NCI-H2196 (cell line): ENCODE data around the gene ZBTB44.
"Not testable (repeated sequence)": the region's sequence is repeated elsewhere in the genome, so short reads cannot be mapped to it uniquely, and the experiment has no call there.

ENCODE experiments used
- DNase-seq: peaks from one replicate; lab custom pipeline; 2025; ENCODE audit not compliant: unreplicated experiment; lab: John Stamatoyannopoulos, UW

ZBTB44 gene

DNA sequence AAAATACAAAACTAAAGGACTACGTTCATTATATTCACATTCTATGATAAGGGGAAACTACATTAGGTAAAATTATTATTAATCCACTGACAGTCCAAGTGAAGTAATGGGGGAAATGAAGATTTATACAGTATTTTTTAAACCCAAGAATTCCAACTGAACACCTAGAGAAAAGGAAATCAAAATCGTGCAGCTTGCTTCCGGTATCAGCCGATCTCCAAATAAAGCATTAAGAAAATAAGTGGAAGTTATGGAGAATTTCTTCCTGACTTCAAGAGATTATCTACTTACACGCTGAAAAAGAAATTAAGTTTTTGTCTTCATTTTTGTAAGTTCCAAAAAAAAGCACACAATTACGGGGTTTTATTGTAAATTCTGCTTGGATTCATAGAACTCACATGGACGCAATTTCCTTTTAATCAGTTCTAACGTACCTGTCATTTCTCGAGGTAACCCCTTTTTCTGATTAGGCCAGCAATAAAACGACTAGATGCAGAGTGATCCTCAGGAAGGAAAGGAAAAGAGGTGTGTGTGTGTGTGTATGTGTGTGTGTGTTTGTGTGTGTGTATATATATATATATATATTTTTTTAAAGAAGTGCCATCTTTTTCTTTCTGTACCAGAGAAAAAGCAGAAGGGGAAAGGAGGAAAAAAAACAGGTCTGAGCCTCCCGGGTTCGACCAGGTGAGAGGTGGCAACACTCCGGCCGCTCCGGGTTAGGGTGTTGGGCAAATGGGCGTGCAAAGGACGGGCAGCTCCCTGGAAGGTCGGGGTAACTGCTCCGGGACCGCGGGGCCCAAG lies 1.1 kb downstream of the ZBTB44 start:
- DNase-seq, result no peak

DNA sequence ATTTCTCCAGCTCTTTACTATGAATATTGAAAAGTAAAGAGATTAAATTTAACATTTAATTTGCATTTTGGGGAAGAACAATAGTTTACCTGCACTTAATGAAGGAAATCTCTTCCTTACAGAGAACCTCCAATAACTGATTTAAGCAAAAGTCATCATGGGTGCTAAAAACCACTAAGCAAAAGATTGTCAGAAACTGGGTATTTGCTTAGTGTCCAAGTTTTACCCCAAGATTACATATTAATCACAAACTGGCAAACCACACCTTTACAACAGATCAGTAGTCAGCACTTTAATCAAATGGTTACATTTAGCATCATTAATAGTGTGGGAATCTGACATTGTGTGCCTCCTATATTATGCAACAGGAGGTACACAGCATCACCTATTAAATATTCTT lies 2.7 kb downstream of the ZBTB44 start:
- no peak for DNase-seq

DNA sequence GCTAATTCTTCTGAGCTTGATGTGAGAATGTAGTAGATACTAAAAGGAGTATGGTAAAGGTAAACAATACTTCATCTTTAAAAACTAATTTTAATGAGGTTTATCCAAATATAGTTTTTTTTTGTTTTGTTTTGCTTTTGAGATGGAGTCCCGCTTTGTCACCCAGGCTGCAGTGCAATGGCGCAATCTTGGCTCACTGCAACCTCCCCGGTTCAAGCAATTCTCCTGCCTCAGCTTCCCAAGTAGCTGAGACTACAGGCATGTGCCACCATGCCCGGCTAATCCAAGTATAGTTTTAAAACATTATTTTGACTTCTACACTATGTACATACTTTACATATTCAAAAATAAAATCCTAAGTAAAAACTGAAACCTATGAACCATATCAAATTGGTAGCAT lies 4.1 kb downstream of the ZBTB44 start:
- no peak for DNase-seq

DNA sequence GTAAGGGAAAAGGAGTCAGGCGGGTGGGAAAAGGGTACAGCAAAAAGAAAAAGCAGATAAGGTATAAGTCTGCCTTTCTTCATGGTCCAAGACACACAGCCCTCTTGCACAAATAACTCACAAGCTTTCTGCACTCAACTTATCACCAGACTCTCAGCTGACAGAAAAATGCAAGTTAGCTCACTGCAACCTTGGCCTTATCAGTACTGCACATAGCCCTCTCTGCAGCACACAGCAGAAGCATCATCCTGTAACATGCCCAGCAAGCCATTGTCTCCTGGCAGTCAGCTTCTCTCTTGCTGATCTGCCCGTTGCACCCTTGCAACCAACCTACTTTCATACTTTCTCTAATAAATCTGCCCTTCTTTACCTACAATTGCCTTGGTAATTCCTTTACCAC lies 5.8 kb downstream of the ZBTB44 start:
- DNase-seq, result no peak

DNA sequence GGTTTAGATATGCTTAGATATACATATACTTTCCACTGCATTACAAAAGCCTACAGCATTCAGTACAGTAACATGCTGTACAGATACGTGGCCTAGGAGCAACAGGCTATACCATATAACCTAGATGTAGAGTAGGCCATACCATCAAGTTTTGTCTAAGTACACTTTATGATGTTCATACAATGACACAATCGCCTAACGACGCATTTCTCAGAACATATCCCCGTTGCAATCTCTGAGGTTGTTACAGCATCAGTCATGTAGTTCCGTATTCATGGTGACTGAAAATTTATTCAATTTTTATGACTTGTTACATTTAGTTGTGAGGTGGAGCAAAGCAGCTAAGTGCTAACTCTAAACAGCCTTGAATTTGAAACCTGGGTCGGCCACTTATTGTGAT lies 6.7 kb downstream of the ZBTB44 start:
- no peak for DNase-seq

DNA sequence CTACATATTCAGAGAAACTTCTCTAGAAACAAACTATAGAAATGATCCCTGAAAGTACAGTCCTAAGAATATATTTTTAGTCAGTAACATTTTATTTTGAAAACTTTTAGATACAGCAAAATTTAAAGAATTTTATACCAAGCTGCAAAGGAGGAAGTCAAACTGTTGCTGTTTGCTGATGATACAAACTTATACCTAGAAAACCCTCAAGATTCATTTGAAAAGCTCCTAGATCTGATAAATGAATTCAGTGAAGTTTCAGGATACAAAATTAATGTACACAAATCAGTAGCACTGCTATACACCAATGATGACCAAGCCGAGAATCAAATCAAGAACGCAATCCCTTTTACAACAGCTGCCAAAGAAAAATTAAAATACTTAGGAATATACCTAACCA lies 10.1 kb downstream of the ZBTB44 start:
- DNase-seq, result no peak

DNA sequence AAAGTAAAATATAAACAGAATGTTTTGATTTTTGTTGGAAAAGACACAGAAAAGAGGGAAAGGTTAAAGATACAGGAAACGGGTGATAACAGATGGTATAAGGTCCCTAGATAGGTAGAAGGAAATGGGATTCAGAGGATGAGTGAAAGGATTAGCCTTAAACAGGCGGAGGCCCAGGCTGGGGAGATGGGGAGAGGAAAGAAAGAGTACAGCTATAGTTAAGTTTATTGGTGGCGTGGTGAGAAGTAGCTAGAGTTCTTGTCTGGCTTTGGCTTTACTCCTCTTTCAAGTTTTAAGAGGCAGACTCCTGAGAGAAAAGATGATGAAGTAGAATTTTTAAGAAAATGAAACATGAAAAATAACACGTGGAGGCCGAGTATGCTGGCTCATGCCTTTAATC lies 13.7 kb downstream of the ZBTB44 start:
- no peak for DNase-seq

DNA sequence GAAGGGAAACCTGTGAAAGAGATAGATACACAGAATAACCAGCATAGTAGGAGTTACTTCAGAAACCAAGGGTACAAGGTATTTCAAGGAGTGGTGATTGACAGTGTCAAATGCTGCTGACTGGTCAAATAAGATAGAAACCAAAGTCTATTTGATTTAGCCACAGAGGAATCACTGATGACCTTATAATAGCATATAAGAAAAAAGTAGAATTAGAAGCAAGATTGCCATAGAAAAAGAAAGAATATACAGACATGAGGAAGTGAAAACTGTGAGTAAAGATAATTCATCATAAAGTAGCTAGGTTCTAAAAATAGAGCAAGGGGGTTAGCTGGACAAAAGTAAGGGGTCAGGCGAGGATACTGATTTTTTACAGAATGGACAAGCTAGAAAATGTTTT lies 14.2 kb downstream of the ZBTB44 start:
- DNase-seq, result no peak

DNA sequence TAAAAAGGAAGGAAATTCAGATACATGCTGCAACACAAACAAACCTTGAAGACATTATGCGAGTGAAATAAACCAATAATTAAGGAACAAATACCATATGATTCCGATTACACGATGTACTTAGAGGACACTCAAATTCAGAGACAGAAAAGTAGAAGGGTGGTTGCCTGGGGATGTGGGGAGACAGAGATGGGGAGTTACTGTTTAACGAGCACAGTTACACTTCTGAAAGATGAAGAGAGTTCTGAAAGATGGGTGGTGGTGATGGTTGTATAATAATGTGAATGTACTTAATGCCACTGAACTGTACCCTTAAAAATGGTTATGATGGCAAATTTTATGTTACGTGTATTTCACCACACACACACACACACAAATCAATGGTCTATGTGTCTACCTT lies 14.7 kb downstream of the ZBTB44 start:
- no peak for DNase-seq

DNA sequence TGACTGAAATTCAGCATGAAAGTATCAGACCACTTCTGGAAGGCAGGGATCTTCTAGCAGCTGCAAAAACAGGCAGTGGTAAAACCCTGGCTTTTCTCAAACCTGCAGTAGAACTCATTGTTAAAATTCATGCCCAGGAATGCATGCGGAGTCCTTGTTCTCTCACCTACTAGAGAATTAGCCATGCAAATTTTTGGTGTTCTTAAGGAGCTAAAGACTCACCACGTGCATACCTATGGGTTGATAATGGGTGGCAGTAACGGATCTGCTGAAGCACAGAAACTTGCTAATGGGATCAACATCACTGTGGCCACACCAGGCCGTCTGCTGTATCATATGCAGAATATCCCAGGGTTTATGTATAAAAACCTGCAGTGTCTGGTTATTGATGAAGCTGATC lies 19.1 kb downstream of the ZBTB44 start:
- DNase-seq, result no peak

DNA sequence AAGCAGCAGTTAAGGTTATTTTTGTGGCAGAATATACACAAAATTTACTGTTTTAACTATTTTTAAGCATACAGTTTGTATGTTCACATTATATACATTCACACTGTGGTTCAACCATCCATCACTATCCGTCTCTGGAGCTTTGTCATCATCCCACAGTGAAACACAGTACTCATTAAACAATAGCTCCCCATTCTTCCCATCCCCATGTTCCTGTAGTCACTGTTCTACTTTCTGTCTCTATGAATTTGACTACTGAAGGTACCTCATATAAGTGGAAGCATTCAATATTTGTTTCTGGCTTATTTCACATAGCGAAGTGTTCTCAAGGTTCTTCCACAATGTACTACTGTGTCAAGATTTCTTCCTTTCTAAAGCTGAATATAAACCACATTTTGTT lies 32.6 kb downstream of the ZBTB44 start:
- DNase-seq, result no peak

DNA sequence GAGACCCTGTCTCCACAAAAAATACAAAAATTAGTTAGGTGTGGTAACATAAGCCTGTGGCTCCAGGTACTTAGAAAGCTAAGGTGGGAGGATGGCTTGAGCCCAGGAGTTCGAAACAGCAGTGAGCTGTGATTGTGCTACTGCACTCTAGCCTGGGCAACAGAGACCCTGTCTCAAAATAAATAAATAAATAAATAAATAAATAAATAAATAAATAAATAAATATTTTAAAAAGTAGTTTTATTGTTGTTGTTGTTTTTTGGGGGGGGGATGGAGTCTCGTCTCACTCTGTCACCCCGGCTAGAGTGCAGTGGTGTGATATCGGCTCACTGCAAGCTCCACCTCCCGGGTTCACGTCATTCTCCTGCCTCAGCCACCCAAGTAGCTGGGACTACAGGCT lies 33.4 kb downstream of the ZBTB44 start:
- not testable (repeated sequence) for DNase-seq

DNA sequence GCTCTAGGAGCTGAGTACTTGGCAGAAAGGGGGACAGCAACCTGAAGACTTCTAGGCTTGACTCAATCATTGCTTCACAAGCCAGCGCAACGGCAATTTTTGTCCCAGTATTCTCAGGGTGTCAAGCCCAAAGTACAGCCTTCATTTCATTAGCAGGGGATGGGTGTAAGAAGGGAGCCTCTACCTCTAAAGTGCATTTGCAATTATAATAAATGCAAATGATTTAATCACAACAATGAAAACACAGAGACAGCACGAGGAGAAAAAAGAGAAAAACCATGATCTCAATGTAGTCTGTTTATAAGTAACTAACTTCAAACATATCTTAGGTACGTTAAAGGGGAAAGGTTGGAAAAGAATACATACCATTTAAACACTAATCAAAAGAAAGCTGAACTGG lies 34.7 kb downstream of the ZBTB44 start:
- DNase-seq, result no peak

DNA sequence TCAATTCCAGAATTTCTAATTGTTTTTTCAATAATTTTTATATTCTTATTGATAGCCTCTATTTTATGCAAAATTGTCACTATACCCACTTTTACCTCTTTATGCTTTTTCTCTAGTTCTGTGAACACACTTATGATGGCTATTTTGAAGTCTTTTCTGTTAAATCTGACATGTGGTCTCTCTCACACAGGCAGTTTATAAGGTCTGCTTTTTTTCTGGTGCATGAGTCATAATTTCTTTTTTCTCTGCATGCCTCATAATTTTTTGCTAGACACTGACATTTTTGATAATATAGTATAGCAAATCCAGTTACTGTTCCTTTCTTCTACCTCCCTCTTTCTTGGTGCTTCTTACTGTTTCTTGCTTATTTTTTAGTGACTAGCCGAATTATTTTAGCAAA lies 36.0 kb downstream of the ZBTB44 start:
- DNase-seq, result no peak

DNA sequence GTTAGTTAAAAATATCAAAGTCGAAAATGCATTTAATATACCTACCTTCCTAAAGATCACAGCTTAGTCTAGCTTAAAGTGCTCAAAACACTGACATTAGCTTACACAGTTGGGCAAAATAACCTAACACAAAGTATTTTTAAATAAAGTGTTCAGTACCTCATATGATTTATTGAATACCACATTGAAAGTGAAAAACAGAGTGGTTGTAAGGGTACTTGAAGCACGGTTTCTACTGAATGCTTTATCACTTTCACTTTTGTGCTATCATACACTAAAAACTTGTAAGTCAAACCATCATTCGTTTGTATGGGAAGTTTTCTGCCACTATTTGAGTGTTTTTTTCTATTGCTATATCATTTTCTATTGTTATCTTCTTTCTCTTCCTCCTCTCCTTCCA lies 36.6 kb downstream of the ZBTB44 start:
- no peak for DNase-seq

DNA sequence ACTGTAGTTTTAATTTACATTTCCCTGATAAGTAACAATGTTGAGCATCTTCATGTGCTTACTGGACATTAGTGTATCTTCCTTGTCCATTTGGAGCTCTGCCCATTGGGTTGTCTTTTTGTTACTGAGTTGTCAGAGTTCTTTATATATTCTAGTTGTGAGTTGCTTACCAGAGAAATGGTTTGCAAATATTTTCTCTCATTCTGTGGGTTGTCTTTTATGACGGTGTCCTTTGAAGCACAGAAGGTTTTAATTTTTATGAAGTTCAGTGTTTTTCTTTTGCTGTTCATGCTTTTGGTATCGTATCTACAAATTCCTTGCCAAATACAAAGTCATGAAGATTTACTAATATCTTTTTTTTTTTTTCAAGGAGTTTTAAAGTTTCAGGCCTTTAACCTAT lies 42.4 kb downstream of the ZBTB44 start:
- DNase-seq, result no peak

DNA sequence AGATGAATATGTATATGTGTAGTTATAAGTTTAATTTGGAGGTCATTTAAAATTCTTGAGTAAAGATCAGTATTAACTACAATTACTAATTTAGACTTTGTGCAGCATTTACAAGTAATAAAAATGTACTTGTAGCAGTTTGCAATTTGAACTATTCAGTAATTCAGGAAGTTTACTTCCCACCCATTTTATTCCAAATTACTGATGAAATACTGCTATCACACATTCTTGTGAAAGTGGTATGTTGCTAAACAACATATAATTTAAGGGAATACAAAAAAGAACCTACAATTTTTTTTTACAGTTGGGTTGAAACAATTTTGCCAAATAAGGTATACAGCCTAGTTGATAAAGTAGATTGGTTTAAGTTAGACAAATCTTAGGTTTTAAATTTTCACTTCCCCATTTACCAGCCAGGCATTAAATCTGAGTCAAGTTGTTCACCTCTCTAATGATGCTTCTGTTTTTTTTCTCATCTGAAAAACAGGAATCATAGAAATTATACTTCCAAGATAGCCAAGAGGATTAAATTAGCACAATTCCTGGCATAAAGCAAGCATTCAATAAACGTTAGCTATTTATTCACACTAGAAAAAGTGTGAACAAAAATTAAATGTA lies 45.3 kb downstream of the ZBTB44 start:
- no peak for DNase-seq

DNA sequence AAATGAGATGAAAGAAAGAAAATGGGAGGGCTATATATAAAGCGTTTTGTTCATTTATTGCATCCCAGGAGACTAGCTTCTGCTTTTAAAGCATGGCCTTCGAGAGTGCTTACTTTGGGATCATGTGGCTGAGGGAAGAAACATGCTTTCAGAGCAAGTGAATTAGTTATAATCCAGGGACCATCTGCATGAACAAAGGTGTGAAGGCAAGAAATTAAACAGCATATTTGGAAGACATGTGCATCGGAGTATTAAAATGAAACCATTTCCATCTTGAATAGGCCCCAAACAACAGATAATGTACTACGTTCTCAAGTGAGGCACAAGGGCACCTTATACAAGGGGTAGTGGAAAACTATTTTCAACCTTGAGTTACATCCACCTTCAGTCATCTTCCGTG lies 51.4 kb downstream of the ZBTB44 start:
- no peak for DNase-seq

DNA sequence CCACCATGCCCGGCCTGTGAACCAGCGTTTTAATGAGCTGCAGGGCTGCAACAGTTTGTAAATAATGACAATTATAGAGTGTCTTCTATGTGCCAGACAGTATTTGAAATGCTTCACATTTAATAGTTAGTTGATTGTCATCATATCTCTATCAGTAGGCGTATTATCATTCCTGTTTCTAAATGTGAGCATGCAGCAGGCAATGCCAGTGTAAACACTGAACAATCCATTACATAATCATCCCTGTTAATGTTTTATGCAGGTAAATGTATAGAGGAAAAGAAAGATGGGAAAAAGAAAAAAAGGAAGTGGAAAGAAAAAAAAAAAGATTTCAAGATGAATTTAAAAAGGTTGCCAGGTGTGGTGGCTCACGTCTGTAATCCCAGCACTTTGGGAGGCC lies 52.3 kb downstream of the ZBTB44 start:
- no peak for DNase-seq

DNA sequence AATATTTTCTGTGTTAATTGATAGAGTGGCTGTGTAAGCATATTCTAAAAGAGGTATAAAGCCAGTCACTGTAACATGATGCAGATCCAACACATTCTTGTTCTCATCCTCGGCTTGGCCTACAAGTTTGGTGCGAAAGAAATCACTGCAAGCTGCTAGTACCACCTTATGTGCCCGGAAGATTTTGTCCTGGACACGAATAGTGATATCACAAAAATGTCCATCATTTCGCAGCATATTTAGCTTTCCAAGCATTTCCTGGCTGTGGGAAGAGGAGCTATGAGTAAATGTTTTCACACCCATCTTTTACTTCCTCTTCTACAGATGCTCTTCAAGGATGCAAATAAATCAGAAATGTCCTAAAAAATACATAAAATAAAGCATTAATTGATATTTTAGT lies 53.1 kb downstream of the ZBTB44 start:
- DNase-seq, result no peak

DNA sequence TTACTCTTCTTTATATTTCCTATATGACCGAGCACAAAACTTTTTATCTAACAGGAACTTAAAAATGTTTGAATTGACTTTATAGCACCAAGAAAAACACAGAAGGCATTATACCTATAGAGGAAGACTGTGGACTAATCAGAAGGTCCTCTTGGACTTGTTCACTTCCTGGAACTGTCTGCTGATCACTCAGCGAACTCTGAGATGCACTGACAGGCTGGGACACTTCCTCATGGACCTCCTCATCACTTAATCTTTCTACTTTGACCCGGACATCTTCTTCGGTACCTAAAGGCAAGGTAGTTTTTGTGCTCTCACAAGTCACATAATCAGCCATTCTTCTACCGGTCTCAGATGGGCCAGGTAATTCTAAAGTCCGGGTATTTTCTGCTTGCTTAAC lies 54.0 kb downstream of the ZBTB44 start:
- DNase-seq, result no peak

DNA sequence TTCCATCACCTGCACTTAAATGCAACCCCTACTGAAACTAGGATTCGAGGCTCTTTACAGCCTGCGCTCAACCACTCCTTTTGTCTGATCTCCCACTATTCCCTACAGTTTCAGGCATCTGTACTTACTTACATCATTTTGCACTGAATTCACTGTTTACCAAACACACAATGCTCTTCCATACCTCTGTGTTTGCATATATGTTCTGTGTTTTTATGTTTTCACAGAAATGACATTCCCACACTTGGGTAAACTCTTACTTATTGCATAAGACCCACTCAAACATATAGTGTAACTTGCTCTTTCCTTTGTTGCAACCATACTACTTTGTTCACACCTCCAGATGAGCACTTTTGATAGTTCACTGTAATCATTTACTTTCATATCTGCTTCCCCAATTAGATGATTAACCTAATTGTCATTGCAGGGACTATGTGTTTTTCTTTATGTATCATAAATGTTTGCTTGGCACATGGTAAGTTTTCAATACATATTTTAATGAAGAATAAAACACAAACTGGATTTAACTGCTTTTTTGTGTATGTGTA lies 54.6 kb downstream of the ZBTB44 start:
- no peak for DNase-seq

DNA sequence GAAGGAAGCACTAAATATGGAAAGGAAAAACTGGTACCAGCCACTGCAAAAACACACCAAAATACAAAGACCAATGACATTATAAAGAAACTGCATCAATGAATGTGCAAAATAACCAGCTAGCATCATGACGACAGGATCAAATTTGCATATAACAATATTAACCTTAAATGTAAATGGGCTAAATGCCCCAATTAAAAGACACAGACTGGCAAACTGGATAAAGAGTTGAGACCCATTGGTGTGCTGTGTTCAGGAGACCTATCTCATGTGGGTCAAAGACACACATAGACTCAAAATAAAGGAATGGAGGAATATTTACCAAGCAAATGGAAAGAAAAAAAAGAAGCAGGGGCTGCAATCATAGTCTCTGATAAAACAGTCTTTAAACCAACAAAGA lies 63.0 kb downstream of the ZBTB44 start:
- not testable (repeated sequence) for DNase-seq
